ENCODE data around the gene ZAR1.

- TF ChIP-seq CTCF (IDR thresholded peaks at IDR 0.05): no peak
- TF ChIP-seq POLR2AphosphoS5 (IDR thresholded peaks at IDR 0.05; ENCODE audit: insufficient read depth in 1 of 2, low read depth in 1 of 2): no peak
- no peak for TF ChIP-seq POLR2A (IDR thresholded peaks at IDR 0.05)
These were observed 48.3 kb downstream of the ZAR1 start for GRCh38 chr4:48538358-48538757.

Measured in vagina (tissue), 2 donors.